GM21515 (cell line): ENCODE data around the gene RPRD1A.
A peak's percentile ranks its signal among the peaks of the same experiment; 100 is the strongest.
"Not testable (repeated sequence)": the region's sequence is repeated elsewhere in the genome, so short reads cannot be mapped to it uniquely, and the experiment has no call there.

ENCODE experiments used
- ATAC-seq: cut with Tn5 transposase; IDR thresholded peaks from one replicate; pipeline ENCODE4 v1.9.1; 2021; ENCODE audit not compliant: unreplicated experiment

The RPRD1A gene

DNA sequence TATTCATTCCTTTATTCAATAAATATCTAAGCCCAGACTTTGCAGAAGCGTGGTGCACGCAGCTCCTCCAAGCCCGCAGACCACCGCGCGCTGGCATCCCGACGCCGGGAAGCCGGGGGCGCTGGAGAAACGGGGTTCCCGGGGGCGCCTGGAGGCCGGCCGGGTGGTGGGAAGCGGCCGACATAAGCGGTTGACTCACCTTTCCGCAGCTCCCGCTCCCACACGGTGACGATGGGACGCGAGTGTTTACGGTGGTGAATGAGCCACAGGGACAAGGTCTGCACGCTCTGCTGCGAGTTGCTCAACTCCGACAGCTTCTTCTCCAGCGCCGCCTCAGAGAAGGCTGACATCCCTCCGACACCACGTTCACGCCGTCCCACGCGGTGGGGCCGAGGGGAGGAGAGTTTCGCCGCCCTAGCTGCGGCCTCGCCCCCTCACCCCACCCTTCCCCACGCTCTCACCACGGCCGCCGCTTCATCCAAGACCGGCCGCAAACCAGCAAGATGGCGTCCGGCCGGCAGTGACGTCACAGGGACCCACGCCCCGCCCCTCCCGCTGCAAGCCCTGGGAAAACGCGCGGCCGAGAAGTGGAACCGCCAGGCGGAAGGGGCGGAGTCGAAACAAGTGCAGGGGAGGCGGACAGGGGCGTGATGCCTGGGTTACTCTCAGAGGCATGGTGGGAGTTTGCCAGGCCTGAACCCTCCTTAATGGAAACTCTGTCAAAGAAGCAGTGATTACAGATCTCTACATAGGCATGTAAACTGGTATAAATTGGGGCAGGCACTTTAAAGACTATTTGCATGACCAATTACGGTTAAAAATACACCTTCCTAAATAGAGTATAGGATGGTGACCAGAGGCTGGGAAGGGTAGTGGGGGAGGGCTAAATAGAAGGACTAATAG, at the start of gene RPRD1A:
RPRD1A (minus strand) TSS at position 505 of the 903 bp plus-strand sequence; CDS start at position 350, 155 bp downstream.
- ATAC-seq, result peak; percentile 92

DNA sequence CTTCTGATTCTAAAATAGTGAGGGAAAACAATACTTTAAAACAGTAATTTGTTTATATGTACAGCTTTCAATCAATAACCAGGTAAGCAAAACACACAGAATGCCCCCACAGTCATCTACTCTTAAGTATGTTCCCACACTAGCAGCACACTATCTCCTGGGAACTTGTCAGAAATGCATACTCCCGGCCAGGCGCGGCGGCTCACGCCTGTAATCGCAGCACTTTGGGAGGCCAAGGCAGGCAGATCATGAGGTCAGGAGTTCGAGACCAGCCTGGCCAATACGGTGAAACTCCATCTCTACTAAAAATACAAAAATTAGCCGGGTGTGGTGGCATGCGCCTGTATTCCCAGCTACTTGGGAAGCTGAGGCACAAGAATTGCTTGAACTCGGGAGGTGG, 49.4 kb upstream of the RPRD1A start:
- not testable (repeated sequence) for ATAC-seq

GRCh38 chr18:36114738-36115137, 47.4 kb upstream of the RPRD1A start:
- ATAC-seq, result no peak

DNA sequence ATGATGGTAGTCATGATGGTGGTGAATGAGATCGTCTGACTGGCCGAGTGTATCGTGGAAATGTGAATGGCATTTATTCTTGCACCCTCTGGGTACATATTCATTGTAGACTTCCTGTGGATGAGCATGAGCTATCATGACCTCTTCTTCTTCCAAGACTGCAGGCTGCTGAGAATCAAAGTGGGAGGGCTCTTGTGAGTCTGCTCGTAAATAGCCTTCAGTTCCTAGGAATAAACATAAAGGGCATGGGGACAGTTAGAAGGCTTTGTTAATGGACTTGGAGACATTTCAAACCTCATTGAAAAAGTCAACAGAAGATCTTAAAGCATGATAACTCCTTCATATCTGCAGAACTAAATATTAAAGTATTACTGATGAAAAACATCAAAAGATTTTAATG, 46.9 kb upstream of the RPRD1A start:
- no peak for ATAC-seq

- ATAC-seq, result no peak
These were observed 44.9 kb upstream of the RPRD1A start for GRCh38 chr18:36112302-36112701.

GRCh38 chr18:36109737-36110136, 42.4 kb upstream of the RPRD1A start:
- no peak for ATAC-seq

DNA sequence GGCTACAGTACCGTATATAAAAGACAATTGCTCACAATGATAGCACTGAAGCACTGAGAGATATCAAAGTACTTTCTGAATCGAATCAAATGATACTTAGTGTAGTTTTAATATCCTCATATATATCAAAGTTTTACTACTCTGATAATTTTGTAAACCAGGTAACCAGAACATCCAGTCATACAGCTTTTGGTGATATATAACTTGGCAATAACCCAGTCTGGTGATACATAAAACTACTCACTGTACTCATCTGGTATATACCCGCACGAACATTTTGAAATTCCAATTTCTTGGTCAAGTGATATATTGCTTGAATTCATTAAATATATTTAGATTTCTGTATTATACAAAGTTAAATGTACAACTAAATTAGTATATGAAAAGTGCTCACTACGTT, 41.2 kb upstream of the RPRD1A start:
- no peak for ATAC-seq

DNA sequence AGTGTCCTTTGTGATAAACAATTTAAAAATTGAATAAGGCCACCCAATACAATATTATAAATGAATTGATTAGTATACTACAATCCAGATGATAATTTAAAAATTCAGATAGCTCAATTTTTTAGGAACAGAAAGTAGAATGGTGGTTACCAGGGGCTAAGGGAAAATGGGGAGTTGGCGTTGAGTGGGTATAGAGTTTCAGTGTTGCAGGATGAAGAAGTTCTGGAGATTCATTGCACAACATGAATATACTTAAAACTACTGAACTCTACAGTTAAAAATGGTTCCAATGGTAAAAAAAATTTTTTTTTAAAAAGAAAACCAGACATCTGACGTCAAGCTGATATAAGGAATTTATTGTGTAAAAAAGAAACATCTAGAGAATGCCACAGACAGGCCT, 40.8 kb upstream of the RPRD1A start:
- no peak for ATAC-seq

DNA sequence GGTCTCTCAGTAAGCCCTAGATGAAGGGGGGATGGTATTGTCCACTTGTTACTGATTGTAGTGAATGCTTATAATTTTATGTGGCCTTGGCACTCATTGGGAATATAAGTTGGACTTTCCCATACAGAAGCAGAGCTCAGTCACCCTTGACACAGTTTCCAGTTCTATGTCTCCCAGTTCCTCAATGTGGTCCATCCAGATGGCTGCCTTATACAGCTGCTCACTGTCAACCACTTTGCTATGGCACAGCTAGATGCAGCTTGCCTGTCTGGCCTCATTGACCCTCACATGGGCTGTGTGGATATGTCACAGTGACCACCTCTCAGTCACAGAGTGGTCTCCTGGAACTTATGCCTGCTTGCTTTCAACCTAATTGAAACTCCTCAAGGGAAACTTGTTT, 40.1 kb upstream of the RPRD1A start:
- no peak for ATAC-seq

- no peak for ATAC-seq
These were observed 37.4 kb upstream of the RPRD1A start for GRCh38 chr18:36104749-36105148.

DNA sequence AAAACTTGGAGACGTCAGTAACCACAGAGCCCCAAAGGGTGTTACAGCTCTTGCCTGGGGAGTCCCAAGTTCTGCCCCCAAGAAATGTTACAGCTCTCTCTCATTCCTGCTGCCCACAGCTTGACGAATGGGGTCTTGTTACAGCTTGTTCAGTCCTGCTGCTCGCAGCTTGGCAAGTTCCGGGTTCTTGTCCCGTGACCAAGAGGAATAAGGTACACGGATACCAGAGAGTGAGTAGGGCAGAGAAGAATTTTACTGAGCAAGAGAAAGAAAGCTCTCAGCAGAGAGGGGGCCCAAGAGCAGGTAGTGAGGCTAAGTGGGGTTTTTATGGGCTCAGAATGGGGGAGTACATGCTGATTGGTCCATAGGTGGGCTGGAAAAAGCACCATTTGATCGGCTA, 34.6 kb upstream of the RPRD1A start:
- ATAC-seq, result no peak

DNA sequence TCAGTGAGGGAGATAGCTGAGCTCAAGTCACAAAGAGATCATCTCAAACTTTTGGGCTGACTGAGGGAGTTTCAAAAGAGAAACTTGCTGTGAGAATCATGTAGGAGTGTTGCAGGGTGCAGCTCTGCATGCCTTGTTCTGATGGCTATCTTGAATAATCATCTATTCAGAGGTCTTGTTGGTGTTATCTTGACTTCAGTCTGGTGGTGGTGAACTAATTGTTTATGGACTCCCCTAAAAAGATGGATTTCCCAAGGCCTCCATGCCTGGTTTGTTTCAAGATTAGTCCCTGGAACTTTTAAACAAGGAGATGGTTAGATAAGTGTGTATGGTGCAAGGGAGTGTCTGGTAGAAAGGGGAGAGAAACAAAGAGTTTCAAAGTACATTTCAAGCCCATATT, 32.0 kb upstream of the RPRD1A start:
- no peak for ATAC-seq

- ATAC-seq, result no peak
These were observed 29.6 kb upstream of the RPRD1A start for GRCh38 chr18:36096955-36097354.

- no peak for ATAC-seq
These were observed 28.7 kb upstream of the RPRD1A start for GRCh38 chr18:36095936-36096519.

GRCh38 chr18:36094431-36094830, 27.1 kb upstream of the RPRD1A start:
- ATAC-seq, result no peak

- not testable (repeated sequence) for ATAC-seq
These were observed 24.8 kb upstream of the RPRD1A start for GRCh38 chr18:36092116-36092515.

GRCh38 chr18:36089001-36089400, 21.6 kb upstream of the RPRD1A start:
- no peak for ATAC-seq

GRCh38 chr18:36088256-36088655, 20.9 kb upstream of the RPRD1A start:
- no peak for ATAC-seq

DNA sequence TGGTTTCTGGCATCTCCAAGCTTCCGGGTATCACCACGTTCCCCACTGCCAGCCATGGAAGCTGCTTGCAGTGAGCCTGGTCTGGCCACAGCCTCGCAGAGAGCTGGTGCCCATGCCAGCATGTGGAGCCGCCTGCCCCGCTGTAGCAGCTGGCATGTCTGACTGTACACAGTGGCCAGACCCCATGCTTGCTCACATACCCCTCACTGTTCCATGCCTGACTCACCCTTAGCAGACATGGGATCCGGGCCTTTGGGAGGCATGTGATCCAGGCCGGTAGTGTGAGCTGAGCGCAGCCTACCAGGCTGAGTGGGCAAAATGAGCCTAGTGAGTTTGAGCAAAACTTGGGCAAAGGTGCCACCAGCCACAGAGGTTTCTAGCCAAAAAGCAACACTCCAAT, 18.8 kb upstream of the RPRD1A start:
- ATAC-seq, result no peak

DNA sequence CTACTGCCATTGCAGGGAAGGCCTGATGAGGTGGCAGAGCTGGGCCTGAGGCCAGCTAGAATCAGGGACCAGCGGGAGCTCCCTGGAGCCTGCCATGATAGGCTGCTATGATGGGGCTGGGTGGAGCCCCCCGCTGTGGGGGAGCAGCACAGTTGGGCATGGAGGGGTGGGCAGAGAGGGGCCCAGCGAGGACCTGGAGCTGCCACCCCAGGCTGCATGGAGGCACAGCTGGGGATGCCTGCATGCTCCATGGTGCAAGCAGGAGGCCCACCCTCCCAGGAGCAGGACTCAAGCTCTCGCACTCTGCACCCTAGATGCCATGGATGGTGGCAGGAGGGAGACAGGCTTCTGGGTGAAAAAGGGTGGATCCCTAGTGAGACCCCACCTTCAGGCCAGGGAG, 17.8 kb upstream of the RPRD1A start:
- no peak for ATAC-seq

- ATAC-seq, result no peak
These were observed 16.4 kb upstream of the RPRD1A start for GRCh38 chr18:36083729-36084128.

DNA sequence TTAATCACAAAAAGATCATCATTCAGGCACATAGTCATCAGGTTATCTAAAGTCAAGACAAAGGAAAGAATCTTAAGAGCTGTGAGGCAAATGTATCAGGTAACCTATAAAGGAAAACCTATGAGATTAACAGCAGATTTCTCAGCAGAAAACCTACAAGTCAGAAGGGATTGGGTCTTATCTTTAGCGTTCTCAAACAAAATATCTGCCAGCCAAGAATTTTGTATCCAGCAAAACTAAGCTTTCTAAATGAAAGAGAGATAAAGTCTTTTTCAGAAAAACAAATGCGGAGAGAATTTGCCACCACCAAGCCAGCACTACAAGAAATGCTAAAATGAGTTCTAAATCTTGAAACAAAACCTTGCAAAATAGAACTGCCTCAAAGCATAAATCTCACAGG, 13.8 kb upstream of the RPRD1A start:
- ATAC-seq, result not testable (repeated sequence)
